Measurements from ENCODE around the gene TRIP10. TPM values are rescaled to one million over a fixed set of nuclear protein-coding genes. Genes with fewer than 3 reads are reported as not detected.
"Not testable (repeated sequence)": the region's sequence is repeated elsewhere in the genome, so short reads cannot be mapped to it uniquely, and the experiment has no call there.

Gene TRIP10
- total RNA-seq, 1 donor from 2014 or later, result 43.3 TPM

DNA sequence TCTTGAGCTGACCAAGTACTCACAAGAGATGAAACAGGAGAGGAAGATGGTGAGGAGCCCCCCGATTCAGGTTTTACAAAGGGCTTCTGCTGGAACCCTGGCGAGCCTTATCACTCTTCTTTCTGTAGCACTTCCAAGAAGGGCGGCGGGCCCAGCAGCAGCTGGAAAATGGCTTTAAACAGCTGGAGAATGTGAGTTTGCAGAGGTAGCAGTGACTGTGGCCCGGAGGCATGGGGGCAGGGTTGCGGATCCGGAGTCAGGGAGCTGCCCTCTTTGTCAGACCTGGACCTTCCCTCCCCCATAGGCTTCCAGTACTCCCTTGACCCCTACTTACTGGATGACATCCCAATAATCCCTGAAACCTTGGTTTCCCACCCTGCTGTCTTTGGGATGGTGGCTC is 3.6 kb downstream of the TRIP10 start:
- DNase-seq, result no peak

DNA sequence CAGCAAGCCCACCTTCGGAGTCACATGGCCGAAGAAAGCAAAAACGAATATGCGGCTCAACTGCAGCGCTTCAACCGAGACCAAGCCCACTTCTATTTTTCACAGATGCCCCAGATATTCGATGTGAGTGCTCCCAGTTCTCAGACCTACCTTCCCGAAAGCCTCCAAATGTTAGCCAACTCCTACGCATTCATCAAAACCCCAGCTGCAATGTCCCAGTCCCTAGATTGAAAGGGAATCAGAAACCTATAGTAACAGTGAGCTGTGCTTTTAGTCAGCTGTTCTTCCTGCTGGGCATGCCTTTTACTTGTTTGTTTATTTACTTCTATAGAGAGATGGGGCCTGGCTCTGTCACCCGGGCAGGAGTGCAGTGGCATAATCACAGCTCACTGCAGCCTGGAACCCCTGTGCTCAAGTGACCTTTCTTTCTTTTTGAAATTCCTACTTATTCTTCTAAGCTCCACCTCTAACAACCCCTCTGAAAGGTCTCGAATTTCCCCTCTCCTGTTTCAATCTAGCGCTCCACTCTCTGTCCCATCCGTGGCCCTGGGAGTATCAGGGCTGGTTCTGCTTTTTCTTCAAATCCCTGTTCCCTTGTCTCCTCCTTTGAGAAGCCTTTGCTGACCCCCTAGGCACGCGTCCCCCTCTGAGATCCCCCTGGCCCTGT is 4.4 kb downstream of the TRIP10 start:
- no peak for DNase-seq

DNA sequence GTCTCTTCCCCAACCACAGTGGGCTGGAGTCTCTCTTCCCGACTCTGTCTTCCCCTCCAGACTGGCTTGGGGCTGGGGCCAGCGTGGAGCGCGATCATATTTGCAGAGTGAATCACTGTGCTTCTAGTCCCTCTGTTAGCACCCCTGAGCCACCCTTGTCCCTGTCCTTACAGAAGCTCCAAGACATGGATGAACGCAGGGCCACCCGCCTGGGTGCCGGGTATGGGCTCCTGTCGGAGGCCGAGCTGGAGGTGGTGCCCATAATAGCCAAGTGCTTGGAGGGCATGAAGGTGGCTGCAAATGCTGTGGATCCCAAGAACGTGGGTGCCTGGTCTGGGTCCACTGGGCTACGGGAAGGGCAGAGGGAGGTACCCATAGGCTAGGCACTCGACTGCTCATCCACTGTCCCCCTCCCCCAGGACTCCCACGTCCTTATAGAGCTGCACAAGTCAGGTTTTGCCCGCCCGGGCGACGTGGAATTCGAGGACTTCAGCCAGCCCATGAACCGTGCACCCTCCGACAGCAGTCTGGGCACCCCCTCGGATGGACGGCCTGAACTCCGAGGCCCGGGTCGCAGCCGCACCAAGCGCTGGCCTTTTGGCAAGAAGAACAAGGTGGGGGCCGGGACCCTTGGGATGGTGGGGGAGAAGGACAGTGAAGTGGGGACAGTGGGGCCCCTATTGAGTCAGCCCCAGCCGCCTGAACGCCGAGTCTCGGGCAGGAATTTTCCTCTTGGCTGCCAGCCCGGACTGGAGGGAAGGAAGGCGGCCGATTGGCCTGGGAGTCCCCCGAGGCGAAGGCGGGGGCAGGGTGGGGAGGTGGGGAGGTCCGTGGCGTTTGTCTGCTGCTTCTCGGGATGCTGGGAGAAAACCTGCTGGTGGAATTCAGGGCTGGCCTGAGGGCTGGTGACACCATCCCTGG is 5.2 kb downstream of the TRIP10 start:
- DNase-seq, result no peak

DNA sequence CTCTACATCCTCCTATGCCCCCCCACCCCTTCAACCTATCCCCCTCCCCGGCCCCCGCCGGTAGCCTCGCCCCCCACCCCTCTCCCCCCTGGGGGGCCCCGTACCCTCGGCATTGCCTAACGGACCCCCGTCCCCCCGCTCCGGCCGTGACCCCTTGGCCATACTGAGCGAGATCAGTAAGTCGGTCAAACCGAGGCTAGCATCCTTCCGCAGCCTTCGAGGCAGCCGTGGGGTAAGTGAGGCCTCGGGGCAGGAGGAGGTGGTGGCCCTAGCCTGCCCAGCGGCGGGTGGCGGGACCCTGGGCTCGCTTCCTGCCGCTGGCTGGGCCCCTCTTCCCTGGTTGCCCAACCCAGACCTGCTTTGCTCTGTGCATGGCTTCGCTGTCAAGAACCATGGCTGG is 6.5 kb downstream of the TRIP10 start:
- DNase-seq, result no peak

DNA sequence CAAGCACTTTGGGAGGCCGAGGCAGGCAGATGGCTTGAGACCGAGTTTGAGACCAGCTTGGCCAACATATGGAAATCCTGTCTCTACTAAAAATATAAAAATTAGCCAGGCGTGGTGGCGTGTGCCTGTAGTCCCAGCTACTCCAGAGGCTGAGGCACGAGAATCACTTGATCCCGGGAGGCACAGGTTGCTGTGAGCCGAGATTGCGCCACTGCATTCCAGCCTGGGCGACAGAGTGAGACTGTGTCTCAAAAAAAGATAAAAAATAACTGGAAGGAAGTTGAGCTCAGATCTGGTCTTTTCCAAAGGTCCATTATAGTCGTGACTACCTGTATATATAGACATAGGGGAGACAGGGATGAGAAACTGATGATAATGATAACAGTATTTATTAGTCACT is 9.1 kb downstream of the TRIP10 start:
- not testable (repeated sequence) for DNase-seq

DNA sequence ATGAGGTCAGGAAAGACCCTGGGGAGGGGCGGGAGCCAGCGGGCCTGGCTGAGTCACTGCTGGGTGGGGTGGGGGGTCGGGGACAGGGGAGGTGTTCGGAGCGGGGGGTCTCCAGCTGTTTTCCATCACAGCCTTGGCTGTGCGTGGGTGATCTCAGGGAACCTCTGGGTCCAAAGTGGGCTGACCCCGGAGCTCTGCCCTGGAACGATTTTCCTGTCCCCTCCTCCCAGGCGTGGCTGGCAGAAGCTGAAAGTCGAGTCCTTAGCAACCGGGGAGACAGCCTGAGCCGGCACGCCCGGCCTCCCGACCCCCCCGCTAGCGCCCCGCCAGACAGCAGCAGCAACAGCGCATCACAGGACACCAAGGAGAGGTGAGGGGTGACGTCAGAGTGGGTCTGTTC is 10.6 kb downstream of the TRIP10 start:
- peak; percentile 45 for DNase-seq

DNA sequence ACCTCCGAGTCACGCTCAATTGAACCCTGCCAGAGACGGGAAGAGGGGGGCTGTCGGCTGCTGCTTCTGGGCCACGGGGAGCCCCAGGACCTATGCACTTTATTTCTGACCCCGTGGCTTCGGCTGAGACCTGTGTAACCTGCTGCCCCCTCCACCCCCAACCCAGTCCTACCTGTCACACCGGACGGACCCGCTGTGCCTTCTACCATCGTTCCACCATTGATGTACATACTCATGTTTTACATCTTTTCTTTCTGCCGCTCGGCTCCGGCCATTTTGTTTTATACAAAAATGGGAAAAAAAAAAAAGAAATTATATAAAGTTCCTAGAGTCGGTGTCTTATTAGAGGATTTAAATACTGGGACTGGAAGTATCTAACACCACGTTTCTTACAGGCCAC is 11.7 kb downstream of the TRIP10 start:
- DNase-seq, result no peak

DNA sequence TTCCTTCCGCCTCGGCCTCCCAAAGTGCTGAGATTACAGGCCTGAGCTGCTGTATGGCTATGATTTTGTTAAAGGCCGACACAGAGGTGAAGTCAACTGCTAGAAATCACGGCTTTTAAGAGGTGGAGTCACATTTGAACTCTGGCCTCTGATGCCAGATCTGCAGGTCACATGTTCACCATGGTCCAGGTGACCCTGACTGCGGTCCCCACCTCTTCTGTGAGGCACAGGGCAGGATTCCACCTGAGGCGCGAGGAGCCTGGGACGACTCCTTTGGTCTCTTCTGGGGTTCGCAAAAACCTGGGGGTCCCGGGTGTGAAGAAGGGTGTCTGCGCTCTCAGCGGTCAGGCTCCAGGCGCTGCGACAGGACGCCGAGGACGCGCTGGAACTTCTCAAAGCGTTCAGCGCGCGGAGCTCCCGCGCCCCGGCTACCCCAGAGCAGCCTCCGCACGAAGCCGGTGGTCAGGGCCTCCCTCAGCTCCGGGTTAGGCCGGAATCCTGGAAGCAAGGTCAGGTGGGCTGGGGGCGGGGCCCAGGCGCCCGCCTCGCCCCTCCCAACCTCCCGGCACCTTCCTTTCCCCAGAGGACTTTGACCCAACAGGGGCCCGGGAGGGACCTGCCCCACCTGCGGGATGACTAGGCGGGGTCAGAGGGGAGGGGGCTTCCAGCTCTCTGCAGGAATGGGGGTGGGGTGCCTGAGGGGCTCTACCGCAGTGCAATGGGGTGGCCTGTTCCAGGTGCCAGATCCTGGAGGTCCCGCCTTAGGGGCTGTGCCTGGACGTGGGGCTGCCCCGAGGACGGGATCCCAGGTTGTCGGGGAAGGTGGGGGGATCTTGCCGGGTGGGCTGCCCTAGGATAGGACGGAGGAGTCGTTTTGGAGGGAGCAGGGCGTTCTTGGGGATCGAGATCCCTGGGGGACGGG is 13.0 kb downstream of the TRIP10 start:
- DNase-seq, result no peak

DNA sequence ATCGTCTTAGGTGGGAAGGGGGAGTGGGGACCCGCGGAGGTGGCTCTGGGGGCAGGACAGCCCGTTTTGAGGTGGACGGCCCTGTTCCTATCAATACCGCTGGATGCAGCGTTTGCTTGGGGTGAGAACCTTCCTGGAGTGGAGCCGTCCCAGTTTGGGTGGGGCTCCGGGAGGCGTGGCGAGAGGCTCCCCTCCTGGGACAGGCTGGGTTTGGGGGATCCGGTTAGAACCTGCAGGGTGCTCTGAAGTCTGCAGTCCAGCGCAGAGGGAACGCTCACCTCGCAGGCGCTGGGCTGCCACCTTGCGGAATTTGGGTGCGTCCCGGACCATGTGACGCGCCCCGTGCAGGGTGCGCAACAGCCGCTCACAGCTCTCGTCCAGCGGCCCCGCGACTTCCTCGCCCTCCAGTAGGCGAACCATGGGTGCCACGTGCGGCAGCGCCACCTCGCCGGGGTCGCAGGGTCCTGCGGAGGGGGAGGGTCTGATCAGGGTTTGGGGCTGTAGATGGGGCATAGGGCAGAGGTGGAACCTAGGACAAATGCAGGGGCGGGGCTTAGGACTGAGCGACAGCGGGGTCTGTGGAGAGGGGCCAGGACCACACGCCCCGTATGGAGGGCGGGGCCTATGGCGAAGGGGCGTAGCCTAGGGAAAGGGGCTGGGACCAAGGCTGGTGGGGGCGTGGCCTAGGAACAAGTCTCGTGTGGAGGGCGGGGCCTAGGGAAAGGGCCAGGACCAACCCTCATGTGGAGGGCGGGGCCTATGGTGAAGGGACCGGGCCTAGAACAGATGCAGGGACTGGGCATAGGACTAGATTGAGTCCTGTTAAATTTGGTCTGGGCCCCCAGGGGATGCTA is 13.9 kb downstream of the TRIP10 start:
- no peak for DNase-seq

DNA sequence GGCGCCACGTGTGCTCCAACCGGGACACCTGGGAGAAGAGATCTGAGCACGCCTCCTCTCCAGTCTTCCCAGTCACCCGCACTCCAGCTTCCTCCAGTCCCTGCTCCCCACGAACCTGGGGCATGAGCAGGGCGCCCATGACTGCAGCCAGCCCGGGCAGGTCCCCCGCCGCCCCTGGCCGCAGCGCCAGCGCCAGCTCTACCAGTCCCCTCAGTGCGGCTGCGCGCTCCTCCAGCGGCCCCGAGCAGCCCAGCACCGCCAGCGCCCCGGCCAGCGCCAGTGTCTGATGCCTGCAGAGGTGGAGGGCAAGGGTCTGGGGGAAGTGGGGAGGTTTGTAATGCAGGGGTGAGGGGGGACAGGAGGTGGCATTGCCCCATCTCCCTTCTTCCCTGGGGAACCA is 14.7 kb downstream of the TRIP10 start:
- no peak for DNase-seq

DNA sequence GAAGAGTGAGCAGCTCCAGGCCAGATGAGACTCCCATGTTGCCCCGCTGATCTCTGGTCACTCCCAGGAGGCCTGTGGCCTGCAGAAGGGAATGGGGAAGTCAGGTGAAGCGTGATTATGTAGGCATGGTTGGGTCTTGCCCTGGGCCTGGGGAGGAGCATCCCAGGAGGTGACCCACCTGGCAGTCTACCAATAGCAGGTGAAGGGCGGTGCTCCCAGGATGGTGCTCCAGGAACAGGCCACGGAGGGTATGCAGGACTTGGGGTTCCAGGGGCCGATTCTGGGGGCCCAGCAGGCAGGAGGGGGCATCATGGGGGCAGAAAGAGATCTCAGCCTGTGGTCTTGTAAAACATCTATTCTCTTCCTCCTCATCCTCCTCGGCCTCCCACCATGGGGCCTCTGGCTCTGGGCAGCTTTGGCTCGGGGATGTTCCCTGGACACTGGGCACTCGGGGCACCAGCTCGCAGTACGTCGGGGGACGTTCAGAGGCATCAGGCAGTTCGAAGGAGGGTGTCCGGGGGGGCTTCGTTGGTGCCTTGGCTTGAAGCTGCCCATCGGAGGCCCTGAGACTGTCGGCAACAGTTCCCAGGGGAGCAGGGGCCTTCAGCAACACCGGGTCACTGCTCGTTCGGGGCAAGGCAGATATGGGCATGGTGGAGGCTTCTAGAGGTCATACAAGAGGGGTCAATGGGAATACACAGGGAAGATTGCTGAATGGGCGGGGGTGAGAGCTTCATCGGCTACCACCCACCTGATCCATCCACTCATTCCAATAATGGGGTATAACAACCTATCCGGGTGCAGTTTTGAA is 15.4 kb downstream of the TRIP10 start:
- no peak for DNase-seq

DNA sequence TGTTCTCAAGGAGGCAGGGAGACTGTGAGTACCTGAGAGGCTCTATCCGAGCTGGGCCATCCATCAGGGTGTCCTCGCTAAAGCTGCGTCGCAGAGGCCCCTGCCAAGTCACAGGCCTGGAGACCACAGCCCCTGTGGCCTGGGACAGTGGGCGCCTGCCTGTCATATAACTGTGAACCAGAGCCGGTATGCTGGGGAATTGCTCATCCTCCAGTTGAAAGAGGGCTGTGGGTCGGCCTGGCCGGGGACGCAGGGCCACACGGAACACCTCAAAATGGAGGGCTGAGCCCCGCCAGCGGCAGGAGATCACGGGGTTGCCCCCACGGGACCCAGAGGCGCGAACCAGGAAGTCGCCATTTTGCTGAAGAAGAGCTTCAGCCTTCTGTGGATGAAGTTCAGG is 21.1 kb downstream of the TRIP10 start:
- no peak for DNase-seq

DNA sequence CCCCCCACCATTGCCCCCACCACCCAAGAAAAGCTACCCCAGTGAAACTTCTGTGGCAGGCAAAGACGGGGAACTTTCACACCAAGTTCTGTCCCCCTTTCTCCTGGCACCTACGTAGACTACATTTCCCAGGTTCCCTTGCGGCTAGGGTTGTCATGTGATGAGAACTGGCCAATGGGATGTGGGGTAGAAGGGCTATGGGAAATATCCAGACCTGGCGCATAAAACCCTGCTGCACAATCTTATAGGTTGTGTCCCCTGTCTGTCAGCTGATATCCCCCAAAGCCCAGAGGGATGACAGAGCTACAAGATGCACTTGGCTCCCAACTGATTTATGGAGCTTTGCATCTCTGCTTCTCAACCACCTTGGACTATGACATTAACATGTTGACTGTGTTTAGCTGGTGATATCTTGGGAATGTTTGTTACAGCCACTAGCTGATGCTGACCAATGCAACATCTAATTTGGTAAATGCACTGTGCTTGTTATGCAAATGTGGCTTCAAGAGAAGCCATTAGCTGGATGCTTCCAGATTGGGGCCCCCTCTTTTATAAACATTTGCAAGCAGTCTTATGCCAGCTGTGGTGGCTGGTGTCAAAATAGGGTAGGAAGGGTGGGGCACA is 21.7 kb downstream of the TRIP10 start:
- no peak for DNase-seq

DNA sequence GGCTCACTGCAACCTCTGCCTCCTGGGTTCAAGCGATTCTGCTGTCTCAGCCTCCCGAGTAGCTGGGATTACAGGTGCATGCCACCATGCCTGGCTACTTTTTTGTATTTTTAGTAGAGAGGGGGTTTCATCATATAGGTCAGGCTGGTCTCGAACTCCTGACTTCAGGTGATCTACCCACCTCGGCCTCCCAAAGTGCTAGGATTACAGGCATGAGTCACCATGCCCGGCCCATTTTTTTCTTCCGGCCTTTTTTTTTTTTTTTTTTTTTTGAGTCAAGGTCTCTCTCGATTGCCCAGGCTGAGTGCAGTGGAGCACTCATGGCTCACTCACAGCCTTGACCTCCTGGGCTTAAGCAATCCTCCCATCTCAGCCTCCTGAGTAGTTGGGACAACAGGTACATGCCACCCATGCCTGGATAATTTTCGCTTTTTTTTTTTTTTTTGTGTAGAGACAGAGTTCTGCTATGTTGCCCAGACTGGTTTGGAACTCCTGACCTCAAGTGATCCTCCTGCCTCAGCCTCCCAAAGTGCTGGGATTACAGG is 22.8 kb downstream of the TRIP10 start:
- DNase-seq, result not testable (repeated sequence)

DNA sequence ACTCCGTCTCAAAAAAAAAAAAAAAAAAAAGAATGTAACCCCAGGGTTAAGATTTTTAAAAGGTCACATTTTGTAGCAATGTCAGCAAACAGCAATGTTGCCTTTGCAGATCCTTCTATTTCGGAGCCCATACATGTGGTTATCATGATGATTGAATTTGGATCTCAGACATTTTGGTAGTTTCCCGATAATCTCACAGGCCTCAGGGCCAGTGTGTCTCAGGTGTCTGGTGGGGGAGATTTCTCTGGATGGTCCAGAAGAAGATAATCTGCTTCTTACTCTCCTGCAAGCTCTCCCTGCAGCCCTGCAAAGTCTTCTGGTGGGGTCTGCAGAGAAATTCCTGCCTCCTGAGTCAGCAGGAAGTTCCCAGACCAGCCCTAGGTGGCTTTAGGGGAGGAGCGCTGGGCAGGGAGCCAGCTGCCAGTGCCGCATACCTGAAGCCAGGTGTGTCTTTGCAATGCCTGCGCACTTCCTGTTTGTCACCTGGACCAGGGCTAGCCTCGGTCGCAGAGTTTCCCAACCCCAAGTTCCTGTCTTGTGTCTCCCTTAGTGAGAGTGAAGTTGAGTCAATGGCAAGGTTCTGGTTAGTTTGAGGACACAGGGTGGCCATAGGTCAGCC is 26.4 kb downstream of the TRIP10 start:
- no peak for DNase-seq

DNA sequence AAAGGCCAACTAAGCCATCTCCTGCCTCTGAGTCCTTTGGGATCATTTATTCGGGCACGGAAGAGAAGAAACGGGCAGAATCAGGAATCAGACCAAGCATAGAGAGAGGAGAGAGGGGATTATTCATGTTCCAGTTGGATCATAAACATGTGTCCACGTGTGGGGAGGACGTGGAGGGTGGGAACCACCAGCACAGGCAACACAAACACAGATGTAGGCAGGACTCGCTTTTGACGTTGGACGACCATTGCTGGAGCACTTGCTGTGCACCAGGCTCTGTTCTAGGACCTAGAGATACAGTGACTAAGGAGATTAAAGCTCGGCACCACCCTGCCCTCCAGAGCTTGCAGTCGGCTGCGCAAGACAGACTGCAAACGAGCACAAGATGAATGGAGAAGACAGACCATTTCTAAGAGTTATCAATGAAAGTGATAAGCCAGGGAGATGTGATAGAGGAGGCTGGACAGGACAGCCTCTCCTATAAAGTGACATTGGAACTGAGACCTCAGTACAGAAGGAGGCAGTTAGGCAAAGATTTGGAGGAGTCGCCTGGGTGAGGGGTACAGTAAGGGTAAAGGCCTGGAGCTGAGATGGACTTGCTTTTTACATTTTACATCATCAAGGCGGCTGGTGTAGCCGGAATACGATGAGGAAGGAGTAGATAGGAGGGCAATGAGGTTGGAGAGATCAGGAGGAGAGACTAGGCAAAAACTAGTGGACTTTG is 27.0 kb downstream of the TRIP10 start:
- DNase-seq, result no peak

DNA sequence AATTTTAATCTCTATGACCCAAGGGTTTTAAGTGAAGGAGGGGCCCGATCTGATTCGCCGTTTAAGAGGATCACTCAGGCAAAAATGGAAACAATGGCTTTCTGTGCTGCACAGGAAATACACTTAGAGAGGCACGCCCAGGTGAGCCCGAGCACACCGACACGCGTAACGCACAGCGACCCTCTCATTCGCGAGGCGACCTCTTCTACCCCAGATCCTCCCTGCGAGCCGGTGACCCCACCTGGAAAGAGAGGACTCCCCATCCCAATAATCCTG is 27.5 kb downstream of the TRIP10 start:
- DNase-seq, result no peak

DNA sequence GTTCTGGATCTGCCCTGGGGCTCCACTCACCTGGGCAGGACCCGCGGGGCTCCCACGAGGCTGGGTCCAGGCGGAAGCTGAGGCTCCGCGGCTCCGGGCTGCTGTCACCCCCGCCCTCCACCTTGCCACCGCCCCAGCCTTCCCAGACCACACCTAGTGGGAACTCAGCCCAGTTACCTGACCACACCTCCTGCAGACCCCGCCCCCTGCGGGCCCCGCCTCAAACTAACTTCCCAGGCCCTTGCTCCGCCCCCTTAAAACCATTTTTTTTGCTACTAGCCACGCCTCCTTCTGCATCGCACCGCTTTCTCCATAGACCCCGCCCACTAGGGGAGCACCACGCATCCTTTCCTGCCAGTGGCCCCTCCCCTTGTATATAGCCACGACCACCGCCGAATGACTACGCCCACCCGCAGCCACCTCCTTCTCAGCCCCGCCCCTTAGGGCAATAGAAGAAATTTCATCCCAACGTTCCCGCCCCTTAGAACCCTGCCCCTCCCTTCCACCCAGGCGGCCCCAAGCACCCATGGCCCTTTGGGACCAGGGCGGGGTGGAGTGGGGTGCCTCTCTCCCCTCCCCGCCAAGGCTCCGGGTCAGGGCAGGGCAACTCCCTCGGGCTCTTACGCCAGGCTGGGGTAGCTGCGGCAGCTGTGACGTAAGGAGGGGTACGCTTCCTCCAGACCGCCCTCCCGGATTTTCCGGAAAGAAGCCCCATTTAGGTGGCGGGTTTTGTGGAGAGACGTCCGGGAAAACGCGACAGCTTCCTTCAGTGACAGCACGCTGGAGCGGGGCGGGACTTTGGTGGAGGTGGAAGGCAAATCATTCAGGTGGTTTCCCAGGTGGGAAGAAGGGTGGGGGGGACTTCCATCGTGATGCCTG is 28.1 kb downstream of the TRIP10 start, which contains the start of gene SH2D3A:
Gene SH2D3A, minus strand, starts transcription at position 79 of the 879 bp plus-strand sequence. CDS start 3,687 bp downstream, outside the sequence.
- no peak for DNase-seq
